Smooth muscle cell of the brain vasculature (primary cell): ENCODE data around the gene IGFBP1.
"Not testable (repeated sequence)": the region's sequence is repeated elsewhere in the genome, so short reads cannot be mapped to it uniquely, and the experiment has no call there.

Experiments used
- DNase-seq: peaks from one replicate; pipeline ENCODE4 v3.0.0-alpha.2; 2012; ENCODE audit warnings: low read depth, low spot score

Gene IGFBP1

DNA sequence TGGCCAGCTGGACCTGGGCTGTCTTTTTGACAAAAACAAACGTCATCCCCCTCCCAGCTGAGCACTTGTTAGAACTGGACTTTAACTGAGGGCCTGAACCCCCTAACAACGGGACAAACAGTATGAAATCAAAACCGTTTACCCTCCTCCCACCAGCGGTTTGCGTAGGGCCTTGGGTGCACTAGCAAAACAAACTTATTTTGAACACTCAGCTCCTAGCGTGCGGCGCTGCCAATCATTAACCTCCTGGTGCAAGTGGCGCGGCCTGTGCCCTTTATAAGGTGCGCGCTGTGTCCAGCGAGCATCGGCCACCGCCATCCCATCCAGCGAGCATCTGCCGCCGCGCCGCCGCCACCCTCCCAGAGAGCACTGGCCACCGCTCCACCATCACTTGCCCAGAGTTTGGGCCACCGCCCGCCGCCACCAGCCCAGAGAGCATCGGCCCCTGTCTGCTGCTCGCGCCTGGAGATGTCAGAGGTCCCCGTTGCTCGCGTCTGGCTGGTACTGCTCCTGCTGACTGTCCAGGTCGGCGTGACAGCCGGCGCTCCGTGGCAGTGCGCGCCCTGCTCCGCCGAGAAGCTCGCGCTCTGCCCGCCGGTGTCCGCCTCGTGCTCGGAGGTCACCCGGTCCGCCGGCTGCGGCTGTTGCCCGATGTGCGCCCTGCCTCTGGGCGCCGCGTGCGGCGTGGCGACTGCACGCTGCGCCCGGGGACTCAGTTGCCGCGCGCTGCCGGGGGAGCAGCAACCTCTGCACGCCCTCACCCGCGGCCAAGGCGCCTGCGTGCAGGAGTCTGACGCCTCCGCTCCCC lies at the start of gene IGFBP1:
Gene IGFBP1, plus strand, starts transcription at position 304 of the 808 bp plus-strand sequence. Its CDS starts 165 bp downstream, at position 469.
- DNase-seq = no peak

DNA sequence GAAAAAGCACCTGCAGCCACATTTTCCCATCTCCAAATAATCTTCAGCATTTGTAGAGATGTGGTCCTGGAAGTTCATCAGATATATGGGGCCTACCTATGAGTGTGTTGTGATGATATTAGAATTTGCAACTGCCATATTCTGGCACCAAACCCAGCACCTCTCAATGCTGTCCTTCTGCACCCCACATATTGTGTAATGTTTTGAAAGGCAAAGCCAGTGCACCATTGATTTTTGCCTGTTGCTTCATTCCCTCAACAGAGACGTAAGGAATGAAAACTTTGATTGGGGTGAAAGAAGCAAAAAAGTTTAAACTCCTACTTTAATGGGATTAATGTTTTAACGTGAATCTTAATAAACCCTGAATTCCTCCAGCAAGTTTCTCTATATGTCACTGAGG lies 49.4 kb upstream of the IGFBP1 start:
- DNase-seq = not testable (repeated sequence)

DNA sequence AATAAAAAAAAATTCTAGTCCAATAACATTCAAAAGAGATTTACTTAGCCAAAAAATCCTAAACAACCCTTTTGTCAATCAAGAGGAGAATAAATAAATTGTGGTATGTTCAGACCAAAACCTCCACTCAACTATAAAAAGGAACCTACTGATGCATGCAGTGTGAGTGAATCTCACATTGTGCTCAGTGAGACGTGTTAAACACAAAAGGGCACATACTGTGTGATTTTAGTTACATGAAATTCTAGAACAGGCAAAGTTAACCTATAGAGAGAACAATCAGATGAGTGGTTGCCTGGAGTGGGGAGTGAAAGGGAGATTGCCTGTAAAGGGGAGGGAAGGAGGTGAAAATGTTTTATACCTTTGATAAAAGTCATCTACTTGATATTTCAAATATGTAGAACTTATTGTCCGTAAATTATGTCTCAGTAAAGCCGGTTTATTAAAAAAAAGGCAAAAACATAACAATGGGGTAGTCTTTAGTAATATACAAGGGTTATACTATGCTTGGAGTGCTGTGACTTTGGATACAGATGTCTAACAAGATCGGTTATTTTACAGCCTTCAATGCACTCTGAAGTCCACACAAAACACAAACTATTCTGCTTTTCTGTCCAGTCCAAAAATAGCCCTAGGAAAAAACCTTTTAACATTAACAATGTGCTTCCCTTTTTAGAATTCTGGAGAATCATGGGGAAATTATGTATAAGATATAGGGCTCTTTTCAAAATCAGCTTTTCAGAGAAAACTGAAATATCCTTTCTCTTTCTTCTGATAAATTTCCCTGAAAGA lies 46.2 kb upstream of the IGFBP1 start:
- DNase-seq = not testable (repeated sequence)

DNA sequence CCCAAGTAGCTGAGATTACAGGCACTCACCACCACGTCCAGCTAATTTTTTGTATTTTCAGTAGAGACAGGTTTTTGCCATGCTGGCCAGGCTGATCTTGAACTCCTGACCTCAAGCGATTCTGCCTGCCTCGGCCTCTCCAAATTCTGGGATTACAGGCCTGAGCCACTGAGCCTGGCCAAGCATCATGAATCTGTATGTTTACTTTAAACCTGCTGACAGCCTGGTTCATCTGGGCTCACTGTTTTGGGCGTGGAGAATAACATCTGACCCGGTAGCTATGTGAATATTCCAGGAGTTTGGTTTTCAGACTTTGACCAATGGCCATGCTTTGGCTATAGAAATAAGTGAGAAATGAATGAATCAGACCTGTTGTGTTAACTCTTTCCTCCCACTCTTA lies 41.8 kb upstream of the IGFBP1 start:
- DNase-seq = not testable (repeated sequence)

- not testable (repeated sequence) for DNase-seq
Observed at GRCh38 chr7:45848734-45849133, 39.6 kb upstream of the IGFBP1 start.

- DNase-seq = not testable (repeated sequence)
Observed at GRCh38 chr7:45852984-45853383, 35.3 kb upstream of the IGFBP1 start.

GRCh38 chr7:45853491-45853890 lies 34.8 kb upstream of the IGFBP1 start:
- DNase-seq = not testable (repeated sequence)

GRCh38 chr7:45855680-45856079 lies 32.6 kb upstream of the IGFBP1 start:
- not testable (repeated sequence) for DNase-seq

- DNase-seq = not testable (repeated sequence)
Observed at GRCh38 chr7:45856888-45857287, 31.4 kb upstream of the IGFBP1 start.

DNA sequence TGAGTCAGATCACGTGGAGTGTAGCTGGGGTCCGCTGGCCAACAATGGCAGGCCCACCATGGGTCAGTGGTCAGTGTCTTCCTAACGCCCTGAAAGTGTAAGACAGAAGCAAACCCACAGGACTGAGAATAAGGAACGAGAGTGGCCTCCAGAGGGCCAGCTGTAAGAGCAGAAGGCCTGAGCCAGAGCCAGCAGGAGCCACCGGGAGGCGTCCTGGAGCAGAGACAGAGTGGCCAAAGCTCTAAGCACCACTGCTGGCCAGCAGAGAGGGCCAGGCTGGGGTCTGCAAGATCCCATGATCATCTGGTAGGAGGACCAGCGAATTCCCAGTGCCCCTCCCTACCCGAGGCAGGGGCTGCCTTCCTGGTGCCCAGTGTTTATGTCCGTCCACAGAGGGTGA lies 24.6 kb upstream of the IGFBP1 start:
- no peak for DNase-seq

- no peak for DNase-seq
Observed at GRCh38 chr7:45865594-45866410, 22.5 kb upstream of the IGFBP1 start.

- DNase-seq = no peak
Observed at GRCh38 chr7:45867471-45867870, 20.8 kb upstream of the IGFBP1 start.

DNA sequence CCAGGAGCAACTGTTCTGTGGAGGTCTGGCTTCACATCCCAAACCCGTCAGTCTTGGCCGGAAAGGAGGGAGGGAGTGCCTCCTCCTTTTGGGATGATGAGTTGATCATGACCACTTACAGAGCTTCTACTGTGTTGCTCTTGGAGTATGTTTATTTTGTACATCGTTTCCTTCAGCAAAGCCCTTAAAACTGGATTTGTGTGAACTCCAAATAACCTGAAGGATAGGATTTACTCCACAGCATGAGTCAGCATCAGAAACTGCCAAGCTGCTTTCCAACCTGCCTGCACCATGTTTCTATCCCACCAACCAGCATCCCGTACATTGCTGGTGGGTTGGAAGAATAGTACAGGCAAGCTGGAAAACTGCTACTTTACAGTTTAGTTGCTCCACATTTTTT lies 18.9 kb upstream of the IGFBP1 start:
- no peak for DNase-seq

- DNase-seq = no peak
Observed at GRCh38 chr7:45872116-45873034, 15.9 kb upstream of the IGFBP1 start.

- DNase-seq = no peak
Observed at GRCh38 chr7:45873035-45873354, 15.3 kb upstream of the IGFBP1 start, which contains the start of gene CCDC201. Gene CCDC201 (minus strand): TSS chr7:45873082. CDS start chr7:45873007, 75 bp downstream.

GRCh38 chr7:45873355-45873754 lies 14.9 kb upstream of the IGFBP1 start:
- no peak for DNase-seq

DNA sequence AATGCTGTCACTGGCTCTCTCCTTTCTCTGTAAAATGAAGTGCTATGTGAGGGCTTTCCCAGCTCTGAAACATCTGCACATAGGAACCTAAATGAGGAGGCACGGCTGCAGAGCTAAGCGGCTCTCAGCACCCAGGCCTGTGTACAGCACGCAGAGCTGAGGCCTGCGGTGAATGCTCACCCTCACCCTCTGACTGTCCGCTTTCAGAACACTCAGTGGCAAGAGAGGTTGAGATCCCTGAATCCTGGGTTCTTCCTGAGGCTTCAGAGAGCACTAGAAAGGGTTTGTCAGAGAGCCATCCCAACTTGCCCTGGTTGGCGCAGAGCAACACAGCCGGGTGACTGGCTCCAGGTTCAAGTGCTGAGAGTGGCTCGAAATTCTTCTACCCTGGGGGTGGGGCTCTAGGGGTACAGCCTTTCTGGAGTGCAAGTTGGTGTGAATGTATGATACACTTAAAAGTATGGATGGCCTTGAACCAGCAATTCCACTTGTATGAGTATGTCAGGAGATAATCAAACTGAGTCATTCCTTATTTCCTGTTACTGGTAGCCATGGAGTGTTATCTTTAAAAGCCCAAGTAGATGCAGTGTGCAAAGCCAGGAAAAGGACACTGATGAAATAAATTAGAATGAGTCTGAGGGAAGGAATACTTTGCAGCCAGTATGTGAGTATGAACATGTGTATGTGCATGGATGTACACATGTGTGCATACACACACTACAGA lies 13.7 kb upstream of the IGFBP1 start:
- no peak for DNase-seq

DNA sequence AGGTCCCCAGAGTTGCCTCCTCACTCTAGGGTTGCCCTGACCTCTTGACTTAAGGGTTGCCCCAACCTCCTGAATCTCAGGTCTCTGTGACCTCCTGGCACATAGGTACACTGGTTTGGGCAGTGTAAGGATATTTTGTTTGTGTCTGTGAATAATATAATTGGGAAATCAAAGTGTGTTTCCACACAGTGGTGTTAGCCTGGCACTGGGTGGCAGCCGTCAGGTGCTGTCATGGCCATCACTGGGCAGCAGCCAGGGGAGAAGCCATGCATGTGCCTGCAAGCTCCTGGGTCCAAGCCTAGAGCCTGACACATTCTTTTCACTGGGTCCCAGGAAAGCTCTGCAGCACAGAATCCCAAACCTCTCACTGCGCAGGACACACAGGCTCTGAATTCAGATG lies 11.8 kb upstream of the IGFBP1 start:
- DNase-seq = no peak

DNA sequence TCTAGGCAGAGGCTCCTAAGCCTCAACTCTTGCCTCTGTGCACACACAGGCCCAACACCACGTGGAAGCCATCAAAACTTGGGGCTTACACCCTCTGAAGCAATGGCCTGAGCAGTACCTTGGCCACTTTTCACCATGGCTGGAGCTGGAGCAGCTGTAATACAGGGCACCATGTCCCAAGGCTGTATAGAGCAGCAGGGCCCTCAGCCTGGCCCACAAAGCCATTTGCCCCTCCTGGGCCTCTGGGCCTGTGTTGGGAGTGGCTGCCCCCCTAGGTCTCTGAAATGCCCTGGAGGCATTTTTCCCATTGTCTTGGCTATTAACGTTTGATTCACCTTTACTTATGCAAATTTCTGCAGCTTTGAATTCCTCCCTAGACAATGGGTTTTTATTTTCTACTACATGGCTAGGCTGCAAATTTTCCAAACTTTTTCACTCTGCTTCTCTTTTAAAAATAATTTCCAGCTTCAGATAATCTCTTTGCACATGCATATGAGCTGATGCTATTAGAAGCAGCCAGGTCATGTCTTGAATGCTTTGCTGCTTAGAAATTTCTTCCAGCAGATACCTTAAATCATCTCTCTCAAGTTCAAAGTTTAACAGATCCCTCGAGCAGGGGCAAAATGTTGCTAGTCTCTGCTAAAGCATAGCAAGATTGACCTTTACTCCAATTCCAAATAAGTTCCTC lies 9.7 kb upstream of the IGFBP1 start:
- DNase-seq = no peak

GRCh38 chr7:45880433-45880860 lies 7.8 kb upstream of the IGFBP1 start:
- DNase-seq = no peak
